ENCODE data around the gene TRPM3.

Gene TRPM3

DNA sequence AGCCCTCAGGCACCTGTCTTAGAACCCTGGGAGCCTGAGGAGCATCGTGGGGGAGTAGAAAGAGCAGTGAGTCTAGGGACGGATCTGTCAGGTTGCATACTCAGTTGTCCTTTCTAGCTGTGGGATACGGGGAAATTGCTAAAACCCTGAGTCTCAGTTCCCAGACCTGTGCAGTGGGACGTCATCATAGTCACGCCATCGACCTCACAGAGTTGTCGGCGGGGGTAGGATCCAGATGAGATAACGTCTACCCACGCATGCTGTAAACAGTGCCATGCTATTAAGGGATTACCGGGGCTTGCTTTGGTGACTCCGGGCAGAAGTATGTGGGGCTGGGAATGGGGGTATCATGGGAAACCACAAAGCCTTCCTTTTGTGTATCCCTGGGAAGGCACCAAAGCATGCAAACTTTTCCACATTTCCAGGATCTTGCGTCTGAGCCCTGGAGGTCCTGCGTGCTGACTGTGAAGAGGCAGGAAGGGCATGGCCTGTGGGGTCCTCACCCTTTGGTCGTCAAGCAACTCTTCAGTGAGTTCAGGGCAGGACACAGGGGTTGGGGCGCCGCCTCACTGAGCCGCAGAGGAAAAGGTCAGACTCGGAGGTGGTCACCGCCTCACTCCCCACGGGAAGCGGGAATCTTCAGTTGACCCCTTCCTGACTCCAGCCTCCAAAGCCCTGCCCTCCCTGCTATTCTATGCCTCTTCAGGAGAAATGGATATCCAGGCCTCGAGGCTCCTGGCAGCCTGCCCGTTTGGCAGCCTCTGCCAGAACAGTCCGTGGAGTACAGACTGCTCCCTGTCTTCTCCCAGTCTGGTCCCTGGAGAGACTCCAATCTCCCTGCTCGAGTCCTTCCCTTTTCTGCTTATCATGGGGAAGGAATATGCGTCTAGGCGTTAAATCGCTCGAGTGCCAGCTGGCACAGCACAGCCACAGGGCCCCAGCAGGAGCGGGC is 520.1 kb downstream of the TRPM3 start:
- DNase-seq: no peak

DNA sequence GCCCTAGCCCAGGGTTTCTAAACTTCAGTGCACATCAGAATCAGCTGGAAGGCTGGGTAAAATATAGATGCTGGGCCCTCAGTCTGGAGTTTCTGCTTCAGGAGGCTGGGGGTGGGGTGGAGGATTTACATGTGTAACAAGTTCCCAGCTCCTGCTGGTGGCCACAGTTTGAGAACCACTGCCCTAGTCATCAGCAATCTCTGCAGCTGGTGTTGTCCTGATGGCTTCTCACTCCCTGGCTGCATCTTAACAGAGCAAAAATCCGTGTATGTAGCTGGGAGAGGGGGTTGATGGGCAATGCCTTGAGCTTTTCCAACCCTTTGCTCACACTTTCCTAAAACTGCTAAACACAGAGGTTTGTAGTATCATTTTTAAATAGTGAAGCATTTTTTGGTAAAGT is 520.9 kb downstream of the TRPM3 start:
- no peak for DNase-seq

DNA sequence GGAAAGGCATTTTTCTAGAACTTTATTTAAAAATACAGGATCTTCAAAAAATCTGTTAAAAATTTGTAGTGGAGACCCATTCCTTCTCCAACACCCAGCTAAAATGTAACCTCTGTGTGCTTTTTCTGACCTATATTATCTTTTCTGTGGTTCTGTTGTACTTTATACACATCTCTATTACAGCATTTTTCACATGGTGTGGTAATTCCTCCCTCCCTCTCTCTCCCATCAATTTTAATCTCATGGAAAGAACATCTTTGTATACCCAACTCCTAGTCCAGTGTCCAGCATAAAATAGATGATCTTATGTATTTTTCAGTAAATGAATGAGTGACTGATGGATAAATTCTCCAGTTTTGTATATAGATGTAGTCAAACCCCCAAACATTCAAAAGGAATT is 523.5 kb downstream of the TRPM3 start:
- DNase-seq: no peak

DNA sequence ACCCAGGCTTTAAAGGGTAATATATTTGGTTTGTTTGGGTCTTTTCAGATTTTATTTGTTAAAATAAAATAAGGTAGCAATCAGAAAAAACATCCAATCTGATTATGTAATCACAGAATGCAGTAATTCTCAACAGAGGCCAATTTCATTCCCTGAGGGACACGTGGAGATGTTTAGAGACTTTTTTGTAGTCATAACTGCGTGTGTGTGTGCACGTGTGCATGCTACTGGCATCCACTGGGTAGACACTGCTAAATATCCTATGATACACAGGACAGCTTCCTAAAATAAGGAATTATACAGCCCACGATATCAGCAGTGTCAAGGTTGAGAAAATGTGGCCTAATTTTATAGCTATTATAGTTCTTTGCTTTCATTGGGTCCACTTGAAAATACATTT is 526.2 kb downstream of the TRPM3 start:
- DNase-seq: no peak

DNA sequence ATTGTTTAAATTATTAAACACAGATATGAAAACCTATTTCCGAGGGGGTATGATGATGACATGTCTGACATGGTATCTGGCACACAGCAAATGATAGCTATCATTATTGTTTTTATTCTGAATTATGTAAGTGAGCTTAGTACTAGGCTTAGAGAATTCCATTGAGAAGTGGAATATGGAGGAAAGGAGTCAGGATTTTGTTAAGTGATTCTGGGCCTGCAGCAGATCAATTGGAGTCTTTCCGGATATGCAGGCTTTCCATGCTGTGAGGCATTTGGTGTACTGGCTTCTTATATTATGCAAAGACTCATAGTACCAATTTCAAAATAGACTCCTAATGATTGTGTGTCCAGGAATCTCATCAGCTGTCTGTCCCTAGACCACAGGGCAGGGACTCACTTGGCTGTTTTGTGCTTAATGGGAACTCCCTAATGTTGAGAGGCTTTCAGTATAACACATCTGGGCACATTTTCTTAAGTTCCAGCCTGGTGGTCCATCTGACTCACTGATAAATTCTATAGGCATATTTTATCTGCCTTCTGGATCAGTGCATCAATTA is 527.0 kb downstream of the TRPM3 start:
- no peak for DNase-seq

DNA sequence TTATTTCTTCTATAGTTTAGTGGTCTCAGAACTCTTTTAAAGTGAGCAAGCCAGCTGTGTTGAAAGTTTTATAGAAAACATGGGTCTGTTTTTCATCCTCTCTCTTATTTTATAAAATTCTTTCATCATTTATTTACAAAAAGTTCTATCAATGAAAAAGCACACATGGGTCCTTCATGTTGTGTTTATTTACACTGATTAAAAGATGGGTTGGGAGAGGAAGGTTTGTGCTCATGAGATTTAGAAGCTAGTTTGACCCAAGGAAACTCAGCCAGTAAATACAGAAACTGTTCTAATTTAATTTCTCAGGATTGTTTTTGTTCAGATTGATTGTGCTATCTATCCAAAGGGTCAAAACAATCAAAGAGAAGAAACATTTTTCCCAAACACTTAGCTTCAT is 528.2 kb downstream of the TRPM3 start:
- no peak for DNase-seq

DNA sequence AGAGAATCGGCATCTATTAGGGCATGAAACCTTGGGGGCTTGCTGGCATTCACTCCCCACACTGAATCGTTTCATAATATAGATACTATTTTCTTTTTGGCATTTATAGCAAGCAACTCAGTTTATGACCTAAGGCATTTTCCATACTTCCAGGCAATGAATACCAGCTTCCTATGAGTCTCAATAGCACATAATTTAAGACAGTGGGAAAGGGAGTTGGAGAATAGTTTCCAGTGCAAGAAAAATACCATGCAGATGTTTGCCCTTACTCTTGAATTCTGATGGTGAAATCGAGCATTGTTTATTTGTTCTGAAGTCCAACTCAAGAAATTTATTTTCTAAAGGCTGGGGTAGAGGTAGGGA is 531.1 kb downstream of the TRPM3 start:
- no peak for DNase-seq

DNA sequence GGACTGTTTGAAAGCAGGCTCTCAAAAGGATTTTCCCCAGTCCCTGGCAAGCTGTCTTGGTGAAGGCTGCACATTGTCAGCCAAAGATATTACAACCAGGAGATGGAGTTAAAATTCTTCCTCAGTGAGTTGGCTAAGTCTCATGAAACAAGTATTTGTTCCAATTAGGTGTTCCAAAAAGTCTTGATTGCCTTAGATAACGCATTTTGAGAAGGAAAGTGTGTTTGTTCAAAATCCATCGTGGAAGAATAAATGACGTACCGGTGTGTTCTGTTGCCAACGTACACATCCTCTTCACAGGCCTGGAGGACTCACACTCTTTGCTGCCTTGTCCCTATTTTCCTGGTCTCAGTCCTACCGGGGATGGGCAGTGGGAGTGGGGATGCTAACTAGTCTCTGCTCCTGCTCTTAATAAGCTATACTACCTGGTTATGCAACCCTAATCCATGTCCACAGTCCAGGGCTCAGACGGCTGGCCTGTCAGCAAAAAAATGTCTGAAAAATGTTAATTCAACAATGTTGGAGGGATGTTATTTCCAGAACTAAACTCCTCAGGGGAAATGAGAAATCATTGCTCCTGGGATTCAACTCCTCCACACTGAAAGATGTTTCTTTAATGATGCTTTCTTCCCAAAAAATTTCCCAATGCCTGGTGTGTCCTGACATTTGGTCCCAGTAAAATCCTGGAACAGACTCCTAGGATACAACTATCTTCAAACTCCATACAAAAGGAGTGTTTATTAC is 531.7 kb downstream of the TRPM3 start:
- DNase-seq: no peak

DNA sequence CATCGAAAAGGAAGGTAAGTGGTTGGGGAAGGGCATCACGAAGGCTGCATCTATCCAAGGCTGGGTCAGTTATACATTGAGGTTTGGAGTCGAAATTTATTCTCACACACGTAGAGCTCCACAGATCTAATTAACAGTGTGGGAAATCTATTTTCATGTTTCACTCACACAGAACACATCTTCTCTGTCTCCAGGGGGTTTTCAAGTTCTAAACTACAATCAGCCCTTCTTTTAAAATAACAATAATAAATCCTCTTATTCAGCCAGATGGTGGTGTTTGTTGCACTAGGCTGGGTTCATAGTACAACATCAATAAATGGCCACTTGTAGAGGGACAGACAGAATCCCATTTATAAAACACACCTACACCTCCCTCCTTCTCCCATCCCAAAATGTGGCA is 532.4 kb downstream of the TRPM3 start:
- DNase-seq: no peak

DNA sequence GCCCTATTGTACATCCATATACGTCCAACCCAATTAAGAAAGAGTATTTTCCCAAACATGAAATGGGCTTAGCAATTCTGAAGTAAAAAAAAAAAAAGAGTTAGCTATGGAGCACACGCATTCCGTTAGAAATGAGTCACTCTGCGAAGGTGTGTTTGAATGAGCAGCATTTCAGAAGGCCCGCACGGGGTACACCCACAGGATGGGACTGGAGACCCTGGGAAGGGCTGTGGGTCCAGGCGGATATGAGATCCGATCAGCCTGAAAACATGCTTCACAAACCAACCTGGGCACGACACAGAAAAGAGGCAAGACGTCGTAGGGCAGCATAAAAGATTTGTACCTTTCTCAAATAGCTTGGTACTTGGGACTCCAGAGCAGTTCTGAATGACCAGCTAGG is 533.0 kb downstream of the TRPM3 start:
- no peak for DNase-seq

DNA sequence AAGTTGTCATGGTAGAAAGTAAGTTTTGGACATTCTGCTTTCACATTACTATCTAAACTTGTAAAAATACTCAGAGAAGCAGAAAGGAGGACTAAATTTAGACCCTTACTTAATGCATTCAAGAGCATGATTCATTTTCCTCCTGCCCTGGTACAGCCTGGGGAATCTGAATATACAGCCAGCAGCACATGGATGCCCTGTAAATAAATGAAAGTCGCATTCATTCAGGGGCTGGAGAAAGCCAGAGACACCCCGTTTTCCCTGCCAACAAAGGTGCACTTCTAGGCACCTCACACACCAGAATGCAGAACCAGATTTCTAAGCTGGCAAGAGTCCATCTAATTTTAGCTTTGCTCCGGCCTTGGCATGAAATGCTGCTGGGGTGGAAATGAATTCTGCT is 534.2 kb downstream of the TRPM3 start:
- no peak for DNase-seq

DNA sequence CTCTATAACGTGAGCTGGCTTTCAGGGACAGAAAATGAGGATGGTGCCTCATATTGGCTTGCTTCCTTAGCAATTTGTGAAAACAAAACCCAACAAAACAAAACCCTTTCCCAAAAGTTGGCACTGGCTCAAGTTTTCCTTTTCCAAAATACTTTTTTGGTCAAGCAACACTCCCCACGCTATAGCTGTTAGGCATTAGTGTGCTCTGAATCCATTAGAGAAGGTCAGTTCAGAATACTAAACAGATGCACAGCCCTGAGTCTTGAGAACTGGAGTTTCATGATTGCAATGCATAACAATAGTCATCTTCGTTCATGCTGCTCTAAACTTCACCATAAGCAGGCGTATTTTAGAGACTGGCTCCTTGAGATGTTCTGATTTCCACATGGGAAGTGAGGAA is 534.9 kb downstream of the TRPM3 start:
- no peak for DNase-seq

DNA sequence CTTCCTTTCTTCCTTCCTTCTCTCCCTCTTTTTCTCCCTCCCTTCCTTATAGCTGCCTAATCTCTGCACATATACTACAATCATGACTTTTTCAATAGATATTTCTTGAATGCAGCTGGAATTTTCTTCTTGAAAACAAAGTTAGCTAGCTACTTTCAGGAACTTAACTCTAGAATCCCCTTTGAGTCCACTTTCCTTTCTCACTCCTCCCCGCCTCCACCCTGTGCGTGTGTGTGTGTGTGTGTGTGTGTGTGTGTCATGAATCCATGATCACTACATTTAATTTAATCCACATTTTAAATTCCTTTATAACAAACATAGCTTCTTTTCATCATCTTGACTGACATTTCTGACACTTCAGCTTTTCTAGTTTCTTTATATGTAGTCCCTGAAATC is 539.5 kb downstream of the TRPM3 start:
- DNase-seq: no peak

DNA sequence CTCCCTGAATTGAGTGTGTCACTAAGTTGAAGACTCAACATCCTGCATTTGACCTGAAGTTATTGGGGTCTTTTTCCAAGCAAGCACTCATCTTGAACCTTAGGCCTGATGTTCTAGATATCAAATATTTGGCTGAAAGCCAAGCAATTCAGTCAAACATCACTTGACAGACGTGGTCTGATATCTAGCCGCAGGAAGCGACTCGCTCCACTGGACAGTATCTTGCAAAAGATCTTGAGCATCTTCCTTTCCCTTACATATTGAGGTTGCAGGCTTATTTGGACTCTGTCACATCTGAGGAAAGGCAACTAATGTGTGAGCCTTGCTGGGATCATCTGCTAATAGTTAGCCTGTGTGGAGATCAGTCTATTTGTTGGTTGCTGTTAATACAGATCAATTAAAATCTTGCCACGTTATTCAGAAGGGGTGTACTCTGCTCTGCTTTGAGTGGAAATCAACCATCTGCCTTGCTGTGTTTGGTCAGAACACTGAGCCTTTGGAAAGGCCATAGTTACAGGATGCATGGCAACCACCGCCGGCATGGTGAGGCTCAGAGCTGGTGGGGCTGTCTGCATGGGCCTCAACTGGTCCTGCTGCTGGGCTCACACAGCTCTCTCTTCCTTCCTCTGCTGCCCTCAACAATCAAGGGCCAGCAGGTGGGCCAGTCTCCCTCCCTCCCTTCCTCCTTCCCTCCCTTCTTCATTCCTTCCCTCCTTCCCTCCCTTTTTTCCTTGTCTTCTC is 540.0 kb downstream of the TRPM3 start:
- DNase-seq: no peak

DNA sequence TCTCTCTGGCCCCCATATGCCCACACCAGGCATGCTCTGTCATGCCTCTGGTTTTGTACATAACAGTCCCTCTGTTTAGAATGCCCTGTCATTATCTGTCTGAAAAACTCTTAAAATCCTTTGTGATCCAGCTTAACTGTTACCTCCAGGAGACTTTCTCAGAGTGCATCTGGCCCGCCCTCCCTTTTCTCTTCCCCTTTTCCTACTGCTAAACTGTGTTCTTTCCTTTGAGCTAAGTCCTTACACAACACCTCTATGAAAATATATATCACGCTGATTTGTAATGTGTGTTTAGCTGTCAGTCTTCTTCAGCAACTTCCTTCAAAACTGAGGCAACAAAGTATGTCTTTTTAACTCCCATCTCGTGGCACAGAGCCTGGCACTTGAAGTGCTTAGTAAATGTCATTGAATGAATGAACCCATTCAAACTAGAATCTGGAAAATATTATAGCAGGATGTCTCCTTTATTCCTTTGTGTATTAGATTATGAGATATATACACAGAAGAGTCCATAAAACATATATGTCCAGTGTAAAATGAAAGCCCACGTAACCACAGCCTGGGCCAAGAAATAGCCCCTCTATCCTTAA is 540.7 kb downstream of the TRPM3 start:
- DNase-seq: no peak

DNA sequence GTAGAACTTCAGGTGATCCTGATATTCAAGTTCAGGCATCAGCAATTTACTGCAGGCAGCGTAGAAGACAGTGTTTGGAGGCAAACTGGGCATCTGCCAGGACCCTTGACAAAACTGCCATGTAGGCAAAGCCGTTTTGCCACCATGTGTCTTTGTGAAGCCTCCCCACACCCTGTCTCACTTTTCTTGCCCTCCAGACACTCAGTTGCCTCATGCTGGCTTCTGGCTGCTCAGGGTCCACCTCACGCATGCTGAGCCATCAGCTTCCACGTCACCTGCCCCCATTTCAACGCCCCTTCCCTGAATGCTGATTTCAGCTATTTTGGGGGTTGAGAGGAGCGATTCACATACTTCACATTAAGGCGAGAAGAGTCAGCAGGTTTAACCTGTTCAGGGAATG is 541.7 kb downstream of the TRPM3 start:
- no peak for DNase-seq

DNA sequence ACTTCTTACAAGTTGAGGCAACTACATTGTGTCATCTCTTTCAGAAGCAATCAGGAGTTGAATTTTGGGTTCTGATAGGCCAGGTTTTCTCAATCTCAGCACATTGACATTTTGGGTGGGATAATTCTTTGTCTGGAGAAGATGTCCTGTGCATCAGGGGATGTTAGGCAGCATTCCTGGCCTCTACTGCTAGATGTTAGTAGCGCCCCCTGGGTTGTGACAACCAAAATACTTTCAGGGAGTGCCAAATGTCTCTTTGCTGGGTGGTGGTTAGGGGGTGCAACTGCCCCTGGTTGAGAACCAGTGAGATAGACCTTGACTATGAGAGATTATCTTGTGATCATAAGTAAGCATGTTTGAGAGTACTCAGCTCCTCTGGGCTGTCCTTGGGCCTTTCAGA is 542.7 kb downstream of the TRPM3 start:
- no peak for DNase-seq

DNA sequence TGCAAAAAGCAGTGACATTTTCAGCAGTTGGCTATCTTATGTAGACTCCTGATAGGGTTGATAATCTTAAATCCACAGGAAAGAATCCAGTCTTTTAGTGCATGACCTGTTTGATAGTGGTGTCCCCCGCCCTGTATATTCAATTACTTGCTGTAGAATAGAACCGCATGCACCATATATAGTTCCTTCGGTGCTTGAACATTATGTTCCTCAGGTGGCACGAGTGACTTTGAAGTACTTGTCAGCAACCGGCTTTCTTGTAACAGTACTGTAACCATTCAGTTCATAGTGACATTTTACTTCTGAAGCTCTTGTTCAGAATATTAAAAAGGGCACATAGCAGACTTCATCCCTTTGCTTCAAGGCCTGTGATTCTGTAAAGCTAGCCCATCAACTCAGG is 543.8 kb downstream of the TRPM3 start:
- no peak for DNase-seq

DNA sequence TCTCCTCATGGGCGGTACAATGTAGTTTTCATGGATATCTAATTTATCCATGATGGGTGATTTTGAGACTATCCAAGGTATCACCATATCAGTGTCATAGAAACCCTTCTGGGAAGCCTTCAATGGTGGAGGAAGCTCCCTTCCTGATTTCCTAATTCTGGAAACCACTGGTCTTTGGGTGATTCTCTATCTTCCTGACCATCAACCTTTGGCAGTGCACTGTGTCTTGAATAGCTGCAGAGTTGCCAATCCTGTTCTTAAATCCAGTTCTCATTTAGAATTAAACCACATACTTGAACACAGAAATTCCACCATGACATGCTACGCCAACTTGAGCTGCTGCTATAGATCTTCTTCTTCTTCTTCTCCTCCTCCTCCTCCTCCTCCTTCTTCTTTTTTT is 545.3 kb downstream of the TRPM3 start:
- DNase-seq: no peak

DNA sequence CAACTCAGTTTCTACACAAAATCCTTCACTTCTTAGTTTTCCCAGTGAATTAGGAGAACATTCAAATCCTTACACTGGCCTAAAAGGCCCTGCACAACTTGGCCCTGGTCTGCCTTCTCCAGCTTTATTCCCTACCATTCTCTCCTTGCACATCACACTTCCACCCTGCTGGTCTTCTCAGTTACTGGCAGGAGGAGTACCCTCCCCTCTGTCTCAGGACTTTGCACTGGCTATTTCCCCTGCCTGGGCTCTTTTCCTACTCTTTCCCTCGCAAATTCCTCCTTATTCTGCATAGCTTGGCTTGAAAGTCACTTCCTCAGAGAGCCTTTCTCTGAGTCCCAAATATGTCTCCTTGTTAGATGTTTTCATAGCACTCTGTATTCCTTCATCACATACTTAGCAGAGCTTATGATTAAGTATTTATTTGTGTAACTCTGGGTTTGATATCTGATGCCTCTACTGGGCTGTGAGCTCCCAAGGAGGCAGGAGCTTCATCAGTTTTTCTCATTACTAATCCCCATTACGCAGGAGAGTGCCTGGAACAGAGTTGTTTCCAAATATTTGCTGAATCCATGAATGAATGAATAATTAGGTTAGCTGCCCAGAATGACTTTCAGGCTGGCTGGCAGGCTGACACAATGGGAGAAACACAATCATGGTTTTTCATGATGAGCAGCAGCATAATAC is 547.1 kb downstream of the TRPM3 start:
- DNase-seq: no peak

DNA sequence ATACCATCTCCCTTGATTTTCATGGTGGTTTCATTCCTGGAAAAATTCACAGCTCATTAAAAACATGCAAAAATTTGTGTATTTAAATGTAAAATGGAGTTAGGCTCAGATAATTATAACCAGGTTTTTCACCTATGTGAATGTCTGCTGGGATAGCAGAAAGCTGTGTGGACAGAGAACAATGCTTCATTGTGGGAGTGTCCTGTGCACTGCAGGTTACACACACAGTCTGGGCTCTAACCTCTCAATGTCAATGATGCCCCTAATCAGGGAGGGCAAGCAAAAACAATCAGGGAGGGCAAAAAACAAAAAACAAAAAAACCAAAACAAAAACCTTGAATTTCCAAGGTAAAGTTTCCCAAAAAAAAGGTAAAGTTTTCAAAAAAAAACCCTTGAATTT is 548.1 kb downstream of the TRPM3 start:
- DNase-seq: no peak

DNA sequence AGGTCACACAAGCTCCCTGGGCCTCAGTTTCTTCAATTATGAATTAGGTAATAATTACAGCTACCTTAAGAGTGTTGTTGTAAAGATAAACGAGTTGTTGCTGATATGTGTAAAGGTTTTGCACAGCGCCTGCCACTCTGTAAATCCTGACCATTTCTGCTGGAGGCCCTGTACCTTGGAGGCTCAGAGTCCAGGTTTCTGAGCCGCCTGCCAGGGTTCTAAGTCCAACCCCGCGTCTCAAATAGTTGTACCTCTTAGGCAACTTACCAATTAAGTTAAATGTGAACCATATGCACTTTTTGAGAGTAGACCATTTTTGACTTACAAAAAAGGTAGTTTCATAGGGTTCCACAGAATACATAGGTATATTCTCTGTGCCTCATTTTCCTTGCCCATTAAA is 550.2 kb downstream of the TRPM3 start:
- no peak for DNase-seq
